NCI-H748 (cell line): Measurements from ENCODE around the gene FOS.
"Not testable (repeated sequence)": the region's sequence is repeated elsewhere in the genome, so short reads cannot be mapped to it uniquely, and the experiment has no call there.

Source experiments
- DNase-seq: peaks from one replicate; lab custom pipeline; 2025; ENCODE audit not compliant: unreplicated experiment; lab: John Stamatoyannopoulos, UW

The FOS gene

DNA sequence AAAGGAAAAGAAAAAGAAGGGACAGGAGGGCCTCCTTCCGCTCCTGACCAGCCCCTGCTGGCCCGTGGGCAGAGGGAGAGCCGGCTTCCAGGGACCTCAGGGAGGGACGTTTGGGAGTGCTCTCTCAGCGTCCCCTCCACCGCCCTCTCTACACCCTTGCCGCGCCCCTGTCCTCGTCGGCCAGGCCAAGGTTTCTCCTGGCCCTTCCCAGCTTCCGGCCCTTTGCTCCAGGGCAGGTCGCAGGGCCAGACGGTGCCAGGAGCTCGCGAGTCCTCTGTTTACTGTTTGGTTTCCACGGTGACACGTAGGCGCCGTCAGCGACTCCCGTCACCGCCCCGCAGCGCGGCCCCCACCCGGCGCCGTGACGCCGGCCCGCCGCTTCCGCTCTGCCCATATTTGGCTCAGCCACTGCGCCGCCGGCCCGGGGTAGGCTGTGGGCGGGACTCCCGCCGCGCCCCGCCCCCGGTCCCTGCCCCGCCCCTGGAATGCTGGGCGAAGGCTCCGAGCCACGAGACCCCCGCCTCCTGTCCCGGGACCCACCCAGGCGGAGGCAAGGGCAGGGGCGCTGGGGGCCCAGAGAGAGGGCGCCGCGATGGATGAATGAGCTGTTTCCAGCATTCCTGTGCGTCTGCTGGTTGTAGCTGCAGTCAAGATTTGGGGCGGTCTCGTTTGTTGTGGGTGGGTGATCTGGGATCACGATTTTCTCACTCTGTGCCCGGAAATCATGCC, 15.5 kb downstream of the FOS start:
- peak; percentile 97 for DNase-seq

DNA sequence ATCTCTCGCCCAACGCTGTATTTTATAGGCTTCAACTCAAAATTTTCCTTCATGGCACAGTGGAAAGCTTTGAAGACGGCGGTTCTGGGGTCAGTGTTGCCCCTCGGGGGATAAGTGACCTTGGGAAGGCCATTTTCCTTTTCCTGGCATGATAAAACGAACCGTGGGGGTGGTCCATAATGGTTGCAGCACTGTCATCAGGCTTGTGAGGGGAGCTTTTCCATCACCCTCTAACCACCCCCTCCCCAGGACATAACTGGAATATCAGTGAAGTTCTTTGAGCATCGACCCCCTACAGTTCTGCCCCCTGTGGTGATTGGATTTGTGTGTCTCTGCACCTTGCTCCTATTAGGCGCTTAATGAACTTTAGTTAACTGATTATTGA, 16.0 kb downstream of the FOS start:
- DNase-seq: peak; percentile 50

DNA sequence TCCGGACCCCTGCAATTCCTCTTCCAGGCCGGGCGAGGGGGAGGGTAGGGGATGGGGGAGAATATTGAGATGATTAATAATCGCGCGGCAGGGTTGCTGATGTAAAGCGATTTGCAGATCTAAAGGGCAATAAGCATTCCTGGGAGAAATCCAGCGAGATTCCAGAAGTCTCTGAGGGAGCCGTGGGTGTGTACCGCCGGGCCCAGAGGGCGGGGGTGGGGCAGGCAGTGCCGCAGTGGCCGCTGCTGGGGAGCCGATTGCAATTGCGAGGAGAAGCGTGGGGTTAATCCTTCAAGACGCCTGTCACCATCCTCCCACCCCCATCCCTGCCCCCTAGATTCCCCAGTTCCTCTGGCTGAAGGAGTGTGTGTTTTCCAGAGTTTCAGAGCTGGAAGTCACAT, 16.4 kb downstream of the FOS start:
- DNase-seq: peak; percentile 46

GRCh38 chr14:75295491-75296345, 17.1 kb downstream of the FOS start:
- peak; percentile 65 for DNase-seq

DNA sequence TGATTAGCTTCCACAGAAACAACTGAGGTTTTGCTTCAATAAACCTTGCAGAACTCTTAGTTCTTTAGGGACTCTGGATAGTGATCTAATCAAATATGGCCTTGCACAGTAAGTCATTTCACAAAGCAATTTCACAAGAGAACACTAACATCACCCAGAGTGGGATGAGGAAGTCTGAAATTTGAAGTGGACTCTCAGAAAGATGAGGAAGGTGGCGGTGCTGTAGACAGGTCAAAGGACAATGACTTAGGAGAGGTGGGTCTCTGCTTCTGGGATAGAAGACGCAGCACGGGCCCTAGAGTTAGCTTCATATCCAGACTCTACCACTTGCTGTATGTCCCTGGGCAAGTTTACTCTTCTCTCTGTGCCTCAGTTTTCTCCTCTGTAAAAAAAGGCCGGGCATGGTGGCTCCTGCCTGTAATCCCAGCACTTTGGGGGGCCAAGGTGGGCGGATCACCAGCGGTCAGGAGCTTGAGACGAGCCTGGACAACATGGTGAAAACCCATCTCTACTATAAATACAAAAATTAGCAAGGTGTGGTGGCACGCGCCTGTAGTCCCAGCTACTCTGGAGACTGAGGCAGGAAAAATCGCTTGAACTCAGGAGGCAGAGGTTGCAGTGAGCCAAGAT, 18.9 kb downstream of the FOS start:
- DNase-seq: no peak

DNA sequence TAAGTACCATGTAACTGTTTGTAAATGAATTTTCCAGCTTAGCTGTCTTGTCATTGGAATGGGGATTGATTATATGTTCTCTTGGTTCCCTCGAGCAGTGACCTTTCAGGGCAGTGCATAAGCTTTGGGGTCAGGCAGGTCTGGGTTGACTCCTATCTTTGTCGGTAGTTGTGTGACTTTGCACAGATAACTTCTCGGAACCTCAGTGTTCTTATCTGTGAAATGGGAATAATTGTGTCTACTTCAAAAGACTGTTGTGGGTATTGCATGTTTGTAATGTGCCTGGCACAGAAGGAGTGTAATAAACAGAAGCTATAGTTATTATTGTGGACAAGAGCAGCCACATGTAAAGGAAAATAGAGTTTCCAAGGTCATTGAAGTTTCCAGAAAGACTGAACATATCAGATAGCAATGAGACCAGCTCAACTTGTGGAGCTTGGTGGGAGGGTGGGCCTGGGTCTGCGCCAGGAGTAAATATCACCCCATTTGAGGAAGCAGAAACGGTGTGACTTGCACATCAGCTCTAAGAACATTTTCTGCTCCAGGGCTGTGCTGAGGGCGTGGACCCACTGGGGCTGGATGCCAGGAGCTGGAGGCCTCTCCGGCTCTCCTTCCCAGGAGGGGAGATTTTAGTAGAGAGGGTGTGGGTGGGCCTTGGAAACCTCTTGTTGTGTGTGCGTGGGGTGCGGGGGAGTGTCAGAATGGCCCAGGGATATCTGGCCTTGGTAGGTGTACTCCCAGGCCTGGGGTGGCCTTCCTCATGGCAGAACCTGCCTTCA, 19.7 kb downstream of the FOS start:
- no peak for DNase-seq

DNA sequence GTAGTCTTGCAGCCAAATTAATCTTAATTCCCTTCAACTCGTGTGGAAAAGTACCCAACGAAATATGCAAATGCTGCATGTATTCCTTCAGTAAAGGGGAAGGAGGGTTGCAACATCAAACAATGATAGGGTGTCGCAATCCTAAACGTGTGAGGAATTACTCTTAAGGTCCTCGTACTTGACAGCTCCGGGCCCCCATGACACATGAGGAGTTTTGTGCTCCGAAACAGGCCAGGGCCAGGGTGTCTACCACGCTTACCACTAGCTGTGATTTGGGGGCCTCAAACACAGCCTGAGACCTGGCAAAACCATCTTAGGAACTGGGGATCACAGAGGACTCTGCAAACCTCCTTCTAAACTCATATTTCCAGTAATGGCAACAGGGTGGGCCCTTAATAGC, 20.4 kb downstream of the FOS start:
- no peak for DNase-seq

GRCh38 chr14:75299576-75299975, 20.9 kb downstream of the FOS start:
- DNase-seq: no peak

DNA sequence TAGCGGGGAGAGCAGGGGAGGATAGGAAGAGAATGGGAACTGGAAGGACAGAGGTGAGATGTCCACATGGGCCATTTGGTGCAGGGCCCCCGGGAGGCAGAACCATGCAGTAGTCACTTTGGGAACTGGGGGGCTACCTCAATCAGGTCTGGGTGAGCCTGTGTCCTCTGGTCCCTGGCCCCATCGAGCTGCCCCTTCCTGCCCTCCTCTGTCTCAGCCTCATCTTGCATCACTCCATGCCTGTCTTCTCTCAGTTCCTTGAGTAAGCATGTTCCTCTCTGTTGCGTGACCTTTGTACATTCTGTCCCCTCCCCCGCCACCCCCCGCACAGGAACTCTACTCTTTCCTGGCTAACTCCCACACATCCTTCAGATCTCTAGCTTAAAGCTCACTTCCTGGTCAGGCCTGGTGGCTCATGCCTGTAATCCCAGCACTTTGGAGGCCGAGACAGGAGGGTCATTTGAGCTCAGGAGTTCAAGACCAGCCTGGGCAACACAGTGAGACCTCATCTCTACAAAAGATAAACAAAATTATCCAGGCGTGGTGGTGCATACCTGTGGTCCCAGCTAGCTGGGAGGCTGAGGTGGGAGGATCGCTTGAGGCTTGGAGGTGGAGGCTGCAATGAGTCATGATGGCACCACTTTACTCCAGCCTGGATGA, 23.2 kb downstream of the FOS start:
- no peak for DNase-seq

DNA sequence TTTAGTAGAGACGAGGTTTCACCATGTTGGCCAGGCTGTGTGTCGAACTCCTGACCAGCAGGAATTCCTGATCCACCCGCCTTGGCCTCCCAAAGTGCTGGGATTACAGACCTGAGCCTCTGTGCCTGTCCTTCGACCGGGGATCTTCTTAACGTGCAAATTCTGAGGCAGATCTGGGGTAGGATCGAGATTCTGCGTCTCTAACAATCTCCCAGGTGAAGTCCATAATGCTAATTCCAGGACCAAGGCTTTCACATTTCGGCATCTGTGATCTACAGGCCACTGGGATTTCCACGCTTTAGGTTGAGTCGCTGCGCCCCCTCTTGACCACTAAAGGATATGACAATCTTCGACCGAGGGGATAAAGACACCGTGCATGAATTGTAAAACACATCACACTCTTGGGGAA, 24.8 kb downstream of the FOS start:
- peak; percentile 67 for DNase-seq

- DNase-seq: not testable (repeated sequence)
These were observed 27.8 kb downstream of the FOS start for GRCh38 chr14:75306410-75306809.

- peak; percentile 54 for DNase-seq
These were observed 28.5 kb downstream of the FOS start for GRCh38 chr14:75306927-75307699.

GRCh38 chr14:75307700-75308379, 29.2 kb downstream of the FOS start:
- peak; percentile 82 for DNase-seq

GRCh38 chr14:75308991-75309390, 30.4 kb downstream of the FOS start:
- not testable (repeated sequence) for DNase-seq

DNA sequence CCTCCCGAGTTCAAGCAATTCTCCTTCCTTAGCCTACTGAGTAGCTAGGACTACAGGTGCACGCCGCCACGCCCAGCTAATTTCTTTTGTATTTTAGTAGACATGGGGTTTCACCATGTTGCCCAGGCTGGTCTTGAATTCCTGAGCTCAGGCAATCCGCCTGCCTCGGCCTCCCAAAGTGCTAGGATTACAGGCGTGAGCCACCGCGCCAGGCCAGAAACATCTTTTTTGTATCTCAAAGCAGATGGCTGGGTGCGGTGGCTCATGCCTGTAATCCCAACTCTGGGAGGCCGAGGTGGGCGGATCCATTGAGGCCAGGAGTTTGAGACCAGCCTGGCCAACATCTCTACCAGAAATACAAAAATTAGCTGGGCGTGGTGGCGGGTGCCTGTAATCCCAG, 30.9 kb downstream of the FOS start:
- not testable (repeated sequence) for DNase-seq

GRCh38 chr14:75310295-75311111, 31.9 kb downstream of the FOS start:
- peak; percentile 77 for DNase-seq

DNA sequence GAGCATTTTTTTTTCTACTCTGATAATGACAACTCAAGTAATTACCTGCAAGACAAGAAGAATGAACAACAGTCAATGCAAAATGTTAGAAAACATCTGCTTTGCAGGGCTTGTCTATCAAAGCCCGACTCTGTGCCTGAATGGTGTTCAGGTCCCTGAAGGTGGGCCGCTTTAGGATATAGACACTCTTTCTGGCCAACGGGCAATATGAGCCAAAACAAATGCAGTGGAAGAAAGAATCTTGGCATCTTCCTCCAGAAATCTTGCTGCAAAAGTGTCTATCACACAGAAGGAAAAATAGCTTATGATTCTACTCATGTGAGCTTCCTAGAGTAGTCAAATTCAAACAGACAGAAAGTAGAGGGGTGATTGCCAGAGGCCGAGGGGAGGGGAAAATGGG, 32.7 kb downstream of the FOS start:
- DNase-seq: no peak

DNA sequence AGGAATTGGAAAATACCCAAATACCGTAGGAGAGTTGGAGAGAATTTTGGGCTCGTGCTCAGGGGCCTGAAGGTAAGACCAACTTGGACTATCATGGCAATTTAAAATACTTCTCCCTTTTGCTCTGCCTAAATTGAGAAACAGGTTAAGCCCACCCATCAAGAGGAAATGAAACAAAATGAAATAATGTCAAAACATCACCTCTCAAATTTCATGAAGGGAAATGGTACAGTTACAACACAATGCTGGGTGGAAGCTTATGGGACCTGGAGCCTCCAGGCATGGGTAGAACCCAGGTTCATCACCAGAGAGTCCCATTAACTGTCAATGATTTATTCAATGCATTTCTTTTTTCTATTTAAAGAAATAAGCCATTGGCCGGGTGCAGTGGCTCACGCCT, 33.7 kb downstream of the FOS start:
- no peak for DNase-seq
